ENCODE data around the gene DDX39B. TPM values are rescaled to one million over a fixed set of nuclear protein-coding genes. Genes with fewer than 3 reads are reported as not detected.
A peak's percentile ranks its signal among the peaks of the same experiment; 100 is the strongest.
"Not testable (repeated sequence)": the region's sequence is repeated elsewhere in the genome, so short reads cannot be mapped to it uniquely, and the experiment has no call there.

Gene DDX39B
- total and polyA plus RNA-seq, 2 experiments from 2014 or later: 210 to 287 TPM

GRCh38 chr6:31510007-31510406, 31.8 kb downstream of the DDX39B start:
- no peak for DNase-seq (ENCODE audit: low spot score)
- H3K27me3 ChIP-seq: peaks cover 4% of the 10 kb centered on the region
- H3K27ac ChIP-seq: no peak overlapping the region
- H3K4me3 ChIP-seq: no peak overlapping the region
- H3K36me3 ChIP-seq (replicated peaks; ENCODE audit: insufficient read depth, low read depth): no peaks in the 10 kb centered on the region
- no peaks in the 10 kb centered on the region for H3K79me2 ChIP-seq
- WGBS (ENCODE audit: low lambda C conversion rate, missing lambda C conversion rate): 65% methylated on average over 4 of the region's 4 CpGs
- H4K20me1 ChIP-seq (ENCODE audit: insufficient read depth, poor library complexity, severe bottlenecking): no peaks in the 10 kb centered on the region
- H3K4me2 ChIP-seq: no peak overlapping the region
- no peak overlapping the region for H2AFZ ChIP-seq
- TF ChIP-seq CTCF (IDR thresholded peaks at IDR 0.05; ENCODE audit: poor library complexity) (no peak), EZH2phosphoT487 (IDR thresholded peaks at IDR 0.05; ENCODE audit: low read depth, severe bottlenecking, unreplicated experiment) (no peak), EZH2 (IDR thresholded peaks at IDR 0.05; ENCODE audit: borderline replicate concordance) (no peak)
- H3K9me3 ChIP-seq (ENCODE audit: low read depth): no peaks in the 10 kb centered on the region
- no peaks in the 10 kb centered on the region for H3K4me1 ChIP-seq (ENCODE audit: insufficient read depth)
- H3K9me2 ChIP-seq (replicated peaks; ENCODE audit: insufficient read depth): no peaks in the 10 kb centered on the region

- H3K9me2 ChIP-seq (replicated peaks; ENCODE audit: insufficient read depth); H3K27ac ChIP-seq; H4K20me1 ChIP-seq (ENCODE audit: insufficient read depth, poor library complexity, severe bottlenecking); H3K79me2 ChIP-seq; H3K27me3 ChIP-seq; H3K4me2 ChIP-seq; H3K4me3 ChIP-seq; H2AFZ ChIP-seq; H3K36me3 ChIP-seq (replicated peaks; ENCODE audit: insufficient read depth, low read depth); H3K4me1 ChIP-seq (ENCODE audit: insufficient read depth); H3K9me3 ChIP-seq (ENCODE audit: low read depth); DNase-seq (ENCODE audit: low spot score): not testable (repeated sequence)
- 41% methylated on average over 2 of the region's 2 CpGs for WGBS (ENCODE audit: low lambda C conversion rate, missing lambda C conversion rate)
Measured at GRCh38 chr6:31509036-31509435, 32.8 kb downstream of the DDX39B start.

DNA sequence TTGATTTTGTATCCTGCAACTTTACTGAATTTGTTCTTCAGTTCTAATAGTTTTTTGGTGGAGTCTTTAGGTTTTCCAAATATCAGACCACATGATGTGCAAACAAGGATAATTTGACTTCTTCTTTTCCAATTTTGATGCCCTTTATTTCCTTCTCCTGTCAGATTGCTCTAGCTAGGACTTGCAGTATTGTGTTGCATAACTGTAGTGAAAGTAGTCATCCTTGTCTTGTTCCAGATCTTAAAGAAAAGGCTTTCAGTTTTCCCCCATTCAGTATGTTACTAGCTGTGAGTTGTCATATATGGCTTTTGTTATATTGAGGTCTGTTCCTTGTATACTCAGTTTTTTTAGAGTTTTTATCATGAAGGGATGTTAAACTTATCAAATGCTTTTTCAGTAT, 39.2 kb downstream of the DDX39B start:
- H3K9me2 ChIP-seq (replicated peaks; ENCODE audit: insufficient read depth): no peaks in the 10 kb centered on the region
- H3K4me3 ChIP-seq: no peak overlapping the region
- H3K27me3 ChIP-seq: peaks cover 35% of the 10 kb centered on the region
- no peaks in the 10 kb centered on the region for H3K36me3 ChIP-seq (replicated peaks; ENCODE audit: insufficient read depth, low read depth)
- TF ChIP-seq EZH2 (IDR thresholded peaks at IDR 0.05; ENCODE audit: borderline replicate concordance) (no peak), EZH2phosphoT487 (IDR thresholded peaks at IDR 0.05; ENCODE audit: low read depth, severe bottlenecking, unreplicated experiment) (no peak), CTCF (IDR thresholded peaks at IDR 0.05; ENCODE audit: poor library complexity) (no peak)
- H3K79me2 ChIP-seq: no peaks in the 10 kb centered on the region
- H3K4me1 ChIP-seq (ENCODE audit: insufficient read depth): no peaks in the 10 kb centered on the region
- no peak overlapping the region for H2AFZ ChIP-seq
- H3K9me3 ChIP-seq (ENCODE audit: low read depth): no peaks in the 10 kb centered on the region
- DNase-seq (ENCODE audit: low spot score): no peak
- no peak overlapping the region for H3K4me2 ChIP-seq
- no peak overlapping the region for H3K27ac ChIP-seq
- no peaks in the 10 kb centered on the region for H4K20me1 ChIP-seq (ENCODE audit: insufficient read depth, poor library complexity, severe bottlenecking)

- DNase-seq (ENCODE audit: low spot score); H3K36me3 ChIP-seq (replicated peaks; ENCODE audit: insufficient read depth, low read depth); H3K4me2 ChIP-seq; H3K4me1 ChIP-seq (ENCODE audit: insufficient read depth); H3K9me3 ChIP-seq (ENCODE audit: low read depth); H4K20me1 ChIP-seq (ENCODE audit: insufficient read depth, poor library complexity, severe bottlenecking); H3K79me2 ChIP-seq; H2AFZ ChIP-seq; H3K9me2 ChIP-seq (replicated peaks; ENCODE audit: insufficient read depth); H3K4me3 ChIP-seq; H3K27ac ChIP-seq: not testable (repeated sequence)
- 89% methylated on average over 2 of the region's 2 CpGs for WGBS (ENCODE audit: low lambda C conversion rate, missing lambda C conversion rate)
- peaks cover 49% of the 10 kb centered on the region for H3K27me3 ChIP-seq
Measured at GRCh38 chr6:31499648-31500047, 42.2 kb downstream of the DDX39B start.

GRCh38 chr6:31498748-31499147, 43.1 kb downstream of the DDX39B start:
- H4K20me1 ChIP-seq (ENCODE audit: insufficient read depth, poor library complexity, severe bottlenecking): no peaks in the 10 kb centered on the region
- no peaks in the 10 kb centered on the region for H3K9me3 ChIP-seq (ENCODE audit: low read depth)
- peak; percentile 31 for DNase-seq (ENCODE audit: low spot score)
- peak overlapping the region; percentile 12 for H2AFZ ChIP-seq
- WGBS (ENCODE audit: low lambda C conversion rate, missing lambda C conversion rate): 3% methylated on average over 21 of the region's 21 CpGs
- peak overlapping the region; percentile 54 for H3K4me2 ChIP-seq
- no peak overlapping the region for H3K27ac ChIP-seq
- no peaks in the 10 kb centered on the region for H3K79me2 ChIP-seq
- H3K9me2 ChIP-seq (replicated peaks; ENCODE audit: insufficient read depth): no peaks in the 10 kb centered on the region
- TF ChIP-seq EZH2 (IDR thresholded peaks at IDR 0.05; ENCODE audit: borderline replicate concordance): peak; percentile 55
- no peak for TF ChIP-seq EZH2phosphoT487 (IDR thresholded peaks at IDR 0.05; ENCODE audit: low read depth, severe bottlenecking, unreplicated experiment)
- H3K4me1 ChIP-seq (ENCODE audit: insufficient read depth): no peaks in the 10 kb centered on the region
- no peak overlapping the region for H3K4me3 ChIP-seq
- H3K27me3 ChIP-seq: peaks cover 54% of the 10 kb centered on the region
- H3K36me3 ChIP-seq (replicated peaks; ENCODE audit: insufficient read depth, low read depth): no peaks in the 10 kb centered on the region

Data from hepatocyte (in vitro differentiated cells).